ENCODE measurements around the gene TRIM66.

DNA sequence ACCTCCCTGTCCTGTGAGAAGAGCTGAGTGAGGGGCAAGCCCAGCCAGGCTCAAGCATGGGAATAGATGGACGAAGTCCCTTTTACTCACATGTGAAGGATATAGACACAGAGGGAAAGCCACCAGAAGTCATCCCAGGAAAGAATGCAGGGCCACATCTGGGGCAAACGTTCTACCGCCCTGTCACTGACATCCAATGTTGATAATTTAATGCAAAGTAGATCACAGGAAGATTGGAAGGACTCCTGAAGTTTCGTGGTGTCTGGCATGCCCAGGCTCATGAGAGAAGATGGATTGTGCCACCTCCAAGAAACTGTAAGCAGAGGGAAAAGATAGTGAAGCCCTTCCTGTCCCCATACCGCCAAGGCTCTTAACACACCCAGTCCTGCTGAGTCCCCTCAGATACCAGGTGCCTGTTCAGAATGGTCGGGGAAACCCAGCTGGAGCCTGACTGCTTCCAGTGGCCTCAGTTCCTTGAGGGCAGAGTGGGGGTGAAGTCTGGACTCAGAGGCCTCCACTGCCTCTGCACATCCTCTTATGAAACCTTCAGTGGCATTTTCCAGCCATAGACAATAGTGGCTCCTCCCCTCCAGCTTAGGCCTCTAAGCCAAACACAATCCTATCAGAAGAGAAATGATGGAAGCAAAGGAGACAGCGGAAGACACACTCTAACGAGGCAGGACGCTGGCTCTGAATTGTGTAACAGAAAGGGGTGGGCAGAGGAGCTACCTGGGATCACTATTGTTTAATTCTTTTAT, 80.9 kb downstream of the TRIM66 start:
- no peak for TF ChIP-seq ZFX (IDR thresholded peaks at IDR 0.05; ENCODE audit: borderline replicate concordance)
- TF ChIP-seq, protein P1, sequence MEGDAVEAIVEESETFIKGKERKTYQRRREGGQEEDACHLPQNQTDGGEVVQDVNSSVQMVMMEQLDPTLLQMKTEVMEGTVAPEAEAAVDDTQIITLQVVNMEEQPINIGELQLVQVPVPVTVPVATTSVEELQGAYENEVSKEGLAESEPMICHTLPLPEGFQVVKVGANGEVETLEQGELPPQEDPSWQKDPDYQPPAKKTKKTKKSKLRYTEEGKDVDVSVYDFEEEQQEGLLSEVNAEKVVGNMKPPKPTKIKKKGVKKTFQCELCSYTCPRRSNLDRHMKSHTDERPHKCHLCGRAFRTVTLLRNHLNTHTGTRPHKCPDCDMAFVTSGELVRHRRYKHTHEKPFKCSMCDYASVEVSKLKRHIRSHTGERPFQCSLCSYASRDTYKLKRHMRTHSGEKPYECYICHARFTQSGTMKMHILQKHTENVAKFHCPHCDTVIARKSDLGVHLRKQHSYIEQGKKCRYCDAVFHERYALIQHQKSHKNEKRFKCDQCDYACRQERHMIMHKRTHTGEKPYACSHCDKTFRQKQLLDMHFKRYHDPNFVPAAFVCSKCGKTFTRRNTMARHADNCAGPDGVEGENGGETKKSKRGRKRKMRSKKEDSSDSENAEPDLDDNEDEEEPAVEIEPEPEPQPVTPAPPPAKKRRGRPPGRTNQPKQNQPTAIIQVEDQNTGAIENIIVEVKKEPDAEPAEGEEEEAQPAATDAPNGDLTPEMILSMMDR (IDR thresholded peaks at IDR 0.05) = no peak

All from 22Rv1 (cell line).